ENCODE results near the gene PIK3R3.
"Not testable (repeated sequence)": the region's sequence is repeated elsewhere in the genome, so short reads cannot be mapped to it uniquely, and the experiment has no call there.

- not testable (repeated sequence) for TF ChIP-seq EZH2phosphoT487 (IDR thresholded peaks at IDR 0.05; ENCODE audit: low read depth, severe bottlenecking, unreplicated experiment)
- TF ChIP-seq, protein P1, sequence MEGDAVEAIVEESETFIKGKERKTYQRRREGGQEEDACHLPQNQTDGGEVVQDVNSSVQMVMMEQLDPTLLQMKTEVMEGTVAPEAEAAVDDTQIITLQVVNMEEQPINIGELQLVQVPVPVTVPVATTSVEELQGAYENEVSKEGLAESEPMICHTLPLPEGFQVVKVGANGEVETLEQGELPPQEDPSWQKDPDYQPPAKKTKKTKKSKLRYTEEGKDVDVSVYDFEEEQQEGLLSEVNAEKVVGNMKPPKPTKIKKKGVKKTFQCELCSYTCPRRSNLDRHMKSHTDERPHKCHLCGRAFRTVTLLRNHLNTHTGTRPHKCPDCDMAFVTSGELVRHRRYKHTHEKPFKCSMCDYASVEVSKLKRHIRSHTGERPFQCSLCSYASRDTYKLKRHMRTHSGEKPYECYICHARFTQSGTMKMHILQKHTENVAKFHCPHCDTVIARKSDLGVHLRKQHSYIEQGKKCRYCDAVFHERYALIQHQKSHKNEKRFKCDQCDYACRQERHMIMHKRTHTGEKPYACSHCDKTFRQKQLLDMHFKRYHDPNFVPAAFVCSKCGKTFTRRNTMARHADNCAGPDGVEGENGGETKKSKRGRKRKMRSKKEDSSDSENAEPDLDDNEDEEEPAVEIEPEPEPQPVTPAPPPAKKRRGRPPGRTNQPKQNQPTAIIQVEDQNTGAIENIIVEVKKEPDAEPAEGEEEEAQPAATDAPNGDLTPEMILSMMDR (IDR thresholded peaks at IDR 0.05; ENCODE audit: poor library complexity), result not testable (repeated sequence)
Observed at GRCh38 chr1:46057215-46057614, 75.2 kb downstream of the PIK3R3 start.

Data from hepatocyte (in vitro differentiated cells).